AG10803 (cell line): ENCODE results near the gene GRAMD1B.

Experiments
- DNase-seq: peaks from one replicate; pipeline ENCODE4 v3.0.0; 2010; ENCODE audit warnings: low read depth
- H3K4me3 ChIP-seq: 2 replicates; pipeline ENCODE4 v1.5.1; 2011; ENCODE audit warnings: mild to moderate bottlenecking, low read length, control low read depth
- TF ChIP-seq, protein P1 (sequence below): conservative IDR thresholded peaks from 2 replicates; pipeline ENCODE4 v1.5.1; 2011; ENCODE audit warnings: mild to moderate bottlenecking, low read length, control low read depth, inconsistent platforms

Gene GRAMD1B

DNA sequence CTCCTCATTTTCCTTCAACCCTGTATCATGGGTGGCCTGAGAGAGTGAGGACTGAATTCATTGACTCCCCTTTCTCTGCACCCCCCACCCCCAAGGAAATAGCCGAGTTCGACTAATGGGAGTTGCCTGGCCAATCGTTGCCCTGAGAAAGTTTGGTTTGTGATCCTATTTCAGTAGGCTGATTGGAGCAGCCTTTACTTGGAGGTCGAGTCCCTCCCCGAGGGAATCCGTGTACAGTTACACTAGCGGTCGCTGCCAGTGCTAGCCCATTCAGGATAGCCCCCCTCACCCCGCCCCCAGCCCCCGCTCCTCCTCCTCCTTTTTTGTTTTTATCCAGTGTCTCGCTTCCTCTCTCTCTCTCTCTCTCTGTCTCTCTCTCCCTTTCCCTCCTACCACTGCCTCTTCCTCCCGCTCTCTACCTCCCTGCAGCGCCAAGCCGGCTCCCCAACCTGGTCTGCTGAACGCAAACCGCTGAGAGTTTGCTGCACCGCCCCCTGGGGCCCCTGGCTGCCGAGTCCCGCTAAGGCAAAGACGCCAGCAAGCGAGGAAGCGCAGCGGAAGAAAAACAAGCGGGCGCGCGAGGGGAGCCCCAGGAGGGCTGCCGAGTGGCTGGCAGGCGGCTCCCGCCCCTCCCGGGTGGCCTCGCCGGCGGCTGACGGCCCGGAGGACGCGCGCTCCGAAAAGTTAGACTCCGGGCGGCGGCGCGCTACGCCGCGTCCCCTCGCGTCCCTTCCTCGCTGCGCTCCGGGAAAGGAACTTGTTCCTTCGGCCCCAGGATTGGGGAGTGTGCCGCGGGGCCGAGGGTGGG lies at the start of gene GRAMD1B:
Gene GRAMD1B (plus strand): TSS at position 357 of the 808 bp plus-strand sequence. CDS start 524 bp downstream, outside the sequence.
- peak; percentile 83 for DNase-seq
- peak within 1 kb of the TSS; percentile 92 for H3K4me3 ChIP-seq

DNA sequence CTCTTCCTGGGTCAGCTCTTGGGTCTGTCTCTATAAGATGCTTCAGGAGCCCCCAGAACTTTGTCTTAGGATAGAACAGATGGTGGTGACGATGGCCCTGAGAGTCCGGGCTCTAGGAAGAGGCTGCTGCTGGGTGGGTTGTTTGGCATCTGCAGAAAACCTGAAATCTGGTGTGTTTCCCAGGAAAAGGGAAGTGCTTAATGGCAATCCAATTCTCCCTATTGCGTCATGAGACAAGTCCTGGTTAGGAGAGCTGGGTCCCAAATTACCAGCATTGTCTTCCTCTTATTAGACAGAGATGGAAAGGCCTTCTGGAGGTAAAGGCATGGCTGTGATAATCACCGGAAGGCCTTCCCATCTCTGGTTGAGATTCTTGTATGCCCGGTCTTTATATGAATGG lies 48.9 kb upstream of the GRAMD1B start:
- TF ChIP-seq, protein P1, sequence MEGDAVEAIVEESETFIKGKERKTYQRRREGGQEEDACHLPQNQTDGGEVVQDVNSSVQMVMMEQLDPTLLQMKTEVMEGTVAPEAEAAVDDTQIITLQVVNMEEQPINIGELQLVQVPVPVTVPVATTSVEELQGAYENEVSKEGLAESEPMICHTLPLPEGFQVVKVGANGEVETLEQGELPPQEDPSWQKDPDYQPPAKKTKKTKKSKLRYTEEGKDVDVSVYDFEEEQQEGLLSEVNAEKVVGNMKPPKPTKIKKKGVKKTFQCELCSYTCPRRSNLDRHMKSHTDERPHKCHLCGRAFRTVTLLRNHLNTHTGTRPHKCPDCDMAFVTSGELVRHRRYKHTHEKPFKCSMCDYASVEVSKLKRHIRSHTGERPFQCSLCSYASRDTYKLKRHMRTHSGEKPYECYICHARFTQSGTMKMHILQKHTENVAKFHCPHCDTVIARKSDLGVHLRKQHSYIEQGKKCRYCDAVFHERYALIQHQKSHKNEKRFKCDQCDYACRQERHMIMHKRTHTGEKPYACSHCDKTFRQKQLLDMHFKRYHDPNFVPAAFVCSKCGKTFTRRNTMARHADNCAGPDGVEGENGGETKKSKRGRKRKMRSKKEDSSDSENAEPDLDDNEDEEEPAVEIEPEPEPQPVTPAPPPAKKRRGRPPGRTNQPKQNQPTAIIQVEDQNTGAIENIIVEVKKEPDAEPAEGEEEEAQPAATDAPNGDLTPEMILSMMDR = no peak
- DNase-seq = no peak
- no peak overlapping the region for H3K4me3 ChIP-seq

More for the DNA sequence above, at the start of gene GRAMD1B:
- TF ChIP-seq, protein P1 = no peak; the same call in 1 of the 2 replicates

DNA sequence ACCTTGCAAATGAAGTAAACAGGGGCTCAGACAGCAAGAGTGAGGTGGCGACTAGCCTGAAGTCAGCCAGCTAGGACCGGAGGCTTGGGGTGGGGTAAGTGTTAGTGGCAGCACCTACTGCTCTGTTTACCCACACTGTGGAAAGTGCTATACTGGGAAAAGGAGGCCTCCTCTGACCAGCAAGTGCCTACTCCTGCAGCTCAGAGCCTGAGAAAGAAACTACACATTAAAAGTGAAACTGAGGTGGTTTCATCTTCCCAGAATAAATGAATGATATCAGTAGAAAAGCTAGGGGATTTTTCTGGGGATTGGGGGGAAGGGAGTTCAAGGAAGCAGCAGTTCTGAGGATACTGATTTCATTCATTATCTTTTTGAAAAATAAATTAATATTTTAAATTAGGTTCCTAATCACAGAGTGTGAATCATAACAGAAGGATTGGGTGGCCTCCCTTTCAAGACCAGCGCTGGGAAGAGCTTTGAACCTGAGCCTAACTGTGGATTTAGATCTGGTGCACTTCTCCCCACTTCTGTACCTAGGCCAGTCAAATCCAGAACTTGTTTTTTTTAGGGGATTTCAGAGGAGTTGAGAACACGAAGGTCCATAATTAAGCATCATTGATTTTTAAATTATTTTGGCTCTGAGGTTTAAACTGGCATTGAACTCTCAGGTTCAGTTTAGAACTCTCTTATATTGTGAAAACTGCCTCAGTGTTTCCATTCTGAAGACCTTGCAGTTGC lies 48.1 kb upstream of the GRAMD1B start:
- no peak for DNase-seq
- TF ChIP-seq, protein P1 = no peak
- no peak overlapping the region for H3K4me3 ChIP-seq

DNA sequence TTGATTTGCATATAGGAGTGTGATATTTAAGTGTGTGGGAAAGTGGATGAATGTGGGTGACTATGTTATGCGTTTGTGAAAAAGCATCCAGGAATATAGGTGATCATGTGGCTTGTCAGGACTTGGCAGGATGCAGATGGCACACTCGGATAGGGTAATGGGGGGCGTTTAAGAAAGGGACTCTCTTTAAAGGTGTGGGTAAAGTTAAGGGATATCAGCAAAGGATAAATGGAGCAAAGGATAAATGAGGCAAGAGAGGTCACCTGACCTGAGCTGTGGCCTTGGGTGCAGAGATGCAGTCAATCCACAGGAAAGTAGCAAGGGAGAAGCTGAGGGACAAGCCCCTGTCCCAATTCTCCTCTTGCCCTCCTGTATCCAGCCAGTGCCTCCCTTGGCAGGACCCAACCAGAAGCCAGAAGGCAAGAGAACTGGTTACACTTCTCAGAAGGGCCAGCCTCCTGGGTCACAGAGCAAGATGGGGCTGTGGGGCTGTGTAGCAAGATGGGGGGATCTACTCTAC lies 47.5 kb upstream of the GRAMD1B start:
- no peak overlapping the region for H3K4me3 ChIP-seq
- no peak for DNase-seq
- TF ChIP-seq, protein P1 = no peak

DNA sequence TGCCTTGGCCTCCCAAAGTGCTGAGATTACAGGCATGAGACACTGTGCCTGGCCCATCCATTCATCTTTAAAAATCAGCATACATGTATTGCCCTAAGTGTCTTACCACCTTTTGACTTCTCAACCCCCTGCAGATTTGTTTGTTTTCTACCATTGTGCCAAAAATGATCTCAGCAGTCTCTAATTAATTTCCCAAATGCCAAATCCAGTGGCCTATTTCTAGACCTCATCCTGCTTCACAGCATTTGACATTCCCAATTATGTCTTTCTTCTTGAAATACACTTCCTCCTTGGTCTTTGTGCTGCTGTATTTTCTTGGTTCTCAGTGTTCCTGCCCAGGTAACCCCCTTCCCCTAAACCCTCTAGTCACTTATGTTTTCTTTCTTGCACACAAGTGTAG lies 46.0 kb upstream of the GRAMD1B start:
- TF ChIP-seq, protein P1 = no peak
- DNase-seq = no peak
- no peak overlapping the region for H3K4me3 ChIP-seq

DNA sequence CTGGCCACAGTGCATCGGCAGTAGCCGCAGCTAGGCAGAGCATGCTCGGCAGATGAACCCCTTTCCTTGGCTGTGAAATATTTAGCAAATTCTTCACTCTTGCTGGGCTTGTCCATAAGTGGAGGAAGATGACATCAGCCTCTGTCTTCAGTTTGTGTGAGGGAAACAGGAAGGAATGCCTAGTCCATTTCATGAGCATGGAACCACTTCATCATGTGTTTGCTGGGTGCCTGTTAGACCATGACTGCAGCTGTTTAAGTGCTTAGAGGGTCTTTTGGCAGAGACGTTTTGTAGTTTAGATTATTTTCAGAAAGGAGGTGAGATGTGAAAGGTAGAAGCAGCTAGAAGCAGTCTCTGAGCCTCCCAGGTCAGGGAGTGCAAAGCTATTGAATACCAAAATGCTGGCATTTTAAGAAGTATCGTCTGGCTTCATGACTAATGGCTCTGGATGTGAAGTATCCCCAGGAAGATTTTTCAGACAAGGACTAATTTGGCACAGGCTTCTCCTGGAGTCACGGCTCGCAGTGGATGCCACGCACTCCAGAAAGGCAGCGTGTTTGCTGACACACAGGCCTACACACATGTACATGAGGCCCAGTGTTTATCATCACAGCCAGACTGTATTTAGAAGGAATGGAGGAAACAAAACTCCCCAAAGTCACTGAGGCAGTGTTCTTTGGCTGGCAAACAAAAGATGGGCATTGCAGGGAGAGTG lies 43.1 kb upstream of the GRAMD1B start:
- peak; percentile 92 for DNase-seq
- H3K4me3 ChIP-seq = no peak overlapping the region
- TF ChIP-seq, protein P1 = no peak
